Neutrophil (primary cell): ENCODE data around the gene PDE5A.
A peak's percentile ranks its signal among the peaks of the same experiment; 100 is the strongest.
"Not testable (repeated sequence)": the region's sequence is repeated elsewhere in the genome, so short reads cannot be mapped to it uniquely, and the experiment has no call there.

Experiments used
- H3K27ac ChIP-seq: fragments of 200-600 bp; sonication (generic); 2 replicates; pipeline ENCODE4 v1.5.1; 2016; ENCODE audit warnings: mild to moderate bottlenecking, moderate library complexity
- H3K27me3 ChIP-seq: fragments of 200-600 bp; sonication (generic); 2 replicates; pipeline ENCODE4 v1.6.0; 2016; ENCODE audit warnings: mild to moderate bottlenecking
- H3K36me3 ChIP-seq: fragments of 200-600 bp; sonication (generic); 2 replicates; pipeline ENCODE4 v1.5.1; 2017
- H3K4me1 ChIP-seq, 2 experiments: fragments of 200-600 bp in 1 of 2; sonication (generic) in 1 of 2; 1 replicate in 1 of 2; 2 replicates in 1 of 2; pipeline versions ENCODE4 v1.5.1 to v1.6.1; 2013 to 2016; ENCODE audit warnings: low read depth in 1 of 2, low read length in 1 of 2, mild to moderate bottlenecking in 1 of 2, moderate library complexity in 1 of 2; ENCODE audit not compliant: control insufficient read depth in 1 of 2, insufficient read depth in 1 of 2
- H3K4me3 ChIP-seq, 2 experiments: fragments of 200-600 bp in 1 of 2; sonication (generic) in 1 of 2; 1 replicate in 1 of 2; 2 replicates in 1 of 2; pipeline ENCODE4 v1.5.1; 2013 to 2016; ENCODE audit warnings: low read depth in 1 of 2, low read length in 1 of 2, mild to moderate bottlenecking in 1 of 2, moderate library complexity in 1 of 2
- H3K9me3 ChIP-seq: fragments of 200-600 bp; sonication (generic); 2 replicates; pipeline ENCODE4 v1.5.1; 2016
- TF ChIP-seq, protein P1 (sequence below): fragments of 200-600 bp; sonication (generic); IDR thresholded peaks from 2 replicates; pipeline ENCODE4 v1.5.1; 2016; ENCODE audit warnings: antibody characterized with exemption

The PDE5A gene

DNA sequence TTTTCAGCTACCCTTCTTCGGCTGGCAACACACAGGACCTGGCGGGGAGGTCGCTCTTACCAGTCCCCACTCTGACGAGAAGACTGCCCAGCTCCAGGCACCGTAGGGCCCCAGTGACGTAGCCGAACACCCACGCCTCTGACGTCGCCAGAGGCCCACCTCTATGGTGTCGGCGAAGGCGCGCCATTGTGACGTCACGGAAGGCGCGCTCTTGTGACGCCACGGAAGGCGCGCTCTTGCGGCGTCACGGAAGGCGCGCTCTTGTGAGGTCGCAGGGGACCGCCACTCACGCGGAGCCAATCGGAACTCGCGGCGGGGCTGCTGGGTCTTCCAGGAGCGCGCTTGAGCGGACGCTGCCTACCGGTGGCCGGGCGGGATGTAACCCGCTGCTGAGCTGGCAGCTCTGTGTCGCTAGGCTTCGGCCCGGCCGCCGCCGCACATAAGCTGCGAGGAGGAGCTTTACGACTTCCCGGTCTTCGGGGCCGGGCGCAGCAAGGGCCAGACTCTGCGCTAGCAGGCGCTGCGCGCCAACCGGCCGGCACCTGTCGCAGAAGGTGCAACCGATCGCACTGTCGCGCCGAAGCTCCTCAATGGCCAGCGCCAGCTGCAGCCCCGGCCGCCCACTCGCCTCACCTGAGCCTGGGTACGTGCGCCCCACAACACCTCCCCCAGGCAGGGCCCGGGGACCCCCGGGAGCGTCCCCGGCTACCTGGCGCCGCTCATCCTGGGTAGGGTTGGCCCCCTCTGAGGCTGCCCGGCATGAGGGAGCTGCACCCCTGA is 173.9 kb downstream of the PDE5A start:
- TF ChIP-seq, protein P1, sequence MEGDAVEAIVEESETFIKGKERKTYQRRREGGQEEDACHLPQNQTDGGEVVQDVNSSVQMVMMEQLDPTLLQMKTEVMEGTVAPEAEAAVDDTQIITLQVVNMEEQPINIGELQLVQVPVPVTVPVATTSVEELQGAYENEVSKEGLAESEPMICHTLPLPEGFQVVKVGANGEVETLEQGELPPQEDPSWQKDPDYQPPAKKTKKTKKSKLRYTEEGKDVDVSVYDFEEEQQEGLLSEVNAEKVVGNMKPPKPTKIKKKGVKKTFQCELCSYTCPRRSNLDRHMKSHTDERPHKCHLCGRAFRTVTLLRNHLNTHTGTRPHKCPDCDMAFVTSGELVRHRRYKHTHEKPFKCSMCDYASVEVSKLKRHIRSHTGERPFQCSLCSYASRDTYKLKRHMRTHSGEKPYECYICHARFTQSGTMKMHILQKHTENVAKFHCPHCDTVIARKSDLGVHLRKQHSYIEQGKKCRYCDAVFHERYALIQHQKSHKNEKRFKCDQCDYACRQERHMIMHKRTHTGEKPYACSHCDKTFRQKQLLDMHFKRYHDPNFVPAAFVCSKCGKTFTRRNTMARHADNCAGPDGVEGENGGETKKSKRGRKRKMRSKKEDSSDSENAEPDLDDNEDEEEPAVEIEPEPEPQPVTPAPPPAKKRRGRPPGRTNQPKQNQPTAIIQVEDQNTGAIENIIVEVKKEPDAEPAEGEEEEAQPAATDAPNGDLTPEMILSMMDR, result peak; percentile 73
- Histone ChIP-seq H3K27ac (peak overlapping the region; percentile 90), H3K4me3 (peak overlapping the region; percentile 67 to 87)
- not testable (repeated sequence) for H3K9me3 ChIP-seq, H3K27me3 ChIP-seq, H3K36me3 ChIP-seq, H3K4me1 ChIP-seq

DNA sequence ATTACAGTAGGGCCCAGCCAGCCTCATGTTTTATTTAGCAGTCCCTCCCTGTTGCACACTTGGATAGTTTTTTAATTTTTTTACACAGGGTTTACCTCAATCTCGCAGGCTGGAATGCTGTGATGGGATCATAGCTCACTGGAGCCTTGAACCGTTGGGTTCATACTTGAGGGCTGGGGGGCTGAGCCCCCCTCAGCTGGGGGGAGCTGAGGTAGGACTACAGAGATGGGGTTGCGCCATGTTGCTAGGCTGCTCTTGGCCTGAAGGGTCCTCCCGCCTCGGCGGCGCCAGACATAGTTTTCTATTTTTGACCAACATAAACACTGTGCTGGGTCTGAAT is 174.5 kb downstream of the PDE5A start:
- H3K4me1 ChIP-seq, H3K27me3 ChIP-seq, H3K36me3 ChIP-seq, H3K9me3 ChIP-seq: not testable (repeated sequence)
- Histone ChIP-seq H3K4me3 (peak overlapping the region; percentile 67 to 87), H3K27ac (peak overlapping the region; percentile 90)

DNA sequence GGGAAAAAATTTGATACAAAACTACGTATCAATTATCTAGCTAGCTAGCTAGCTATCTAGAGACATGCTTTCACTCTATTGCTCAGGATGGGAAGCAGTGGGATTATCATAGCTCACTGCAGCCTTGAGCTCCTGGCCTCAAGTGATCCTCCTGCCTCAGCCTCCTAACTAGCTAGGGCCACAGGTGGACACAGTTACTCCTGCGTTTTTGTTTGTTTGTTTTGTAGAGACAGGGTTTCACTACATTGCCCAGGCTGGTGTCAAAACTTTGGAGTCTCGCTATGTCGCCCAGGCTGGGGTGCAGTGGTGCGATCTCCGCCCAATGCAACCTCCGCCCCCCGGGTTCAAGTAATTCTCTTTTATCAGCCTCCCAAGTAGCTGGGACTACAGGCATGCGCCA is 175.3 kb downstream of the PDE5A start:
- not testable (repeated sequence) for H3K4me1 ChIP-seq, H3K9me3 ChIP-seq, H3K4me3 ChIP-seq, H3K36me3 ChIP-seq, H3K27me3 ChIP-seq
- peak overlapping the region; percentile 15 for H3K27ac ChIP-seq

DNA sequence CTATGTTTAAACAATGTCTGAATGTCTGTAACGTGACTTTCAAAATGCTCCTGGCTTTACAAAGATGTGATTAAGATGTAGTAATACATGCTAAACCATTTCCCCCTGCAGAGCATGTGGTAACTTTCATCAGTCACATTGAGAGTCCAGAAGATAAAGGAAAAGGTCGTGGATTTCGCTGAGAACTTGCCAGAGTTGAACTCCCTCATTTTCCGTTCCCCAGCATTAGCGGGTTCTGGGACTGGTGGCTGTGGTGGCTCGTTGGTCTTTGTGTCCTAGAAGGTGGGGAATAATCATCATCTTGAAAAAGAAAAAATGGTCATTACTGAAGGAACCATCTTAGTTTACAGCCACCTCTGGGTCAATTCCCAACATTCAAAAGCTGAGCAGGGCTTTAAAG is 178.8 kb downstream of the PDE5A start:
- not testable (repeated sequence) for H3K4me1 ChIP-seq, H3K27me3 ChIP-seq, H3K4me3 ChIP-seq

More for the DNA sequence above, 178.8 kb downstream of the PDE5A start:
- H3K27ac ChIP-seq, H3K9me3 ChIP-seq, H3K36me3 ChIP-seq: not testable (repeated sequence)
